ENCODE measurements around the gene MTNR1B. TPM values are rescaled to one million over a fixed set of nuclear protein-coding genes. Genes with fewer than 3 reads are reported as not detected.

Gene MTNR1B
- total and polyA plus RNA-seq, 2 donors (not counting 1 experiment from before 2014, with no cell fraction given) = not detected

- ChIA-PET POLR2A (no interaction called here), CTCF (no interaction called here)
- Histone ChIP-seq H3K79me2 (ENCODE audit: control insufficient read depth, insufficient read depth, low read length) (no peaks in the 10 kb centered on the region), H3K4me3 (ENCODE audit: control extremely low read depth in 1 of 5, extremely low read depth in 1 of 5, insufficient read depth in 1 of 5, low read depth in 2 of 5, low read length in 4 of 5) (no peak overlapping the region), H3K36me3 (replicated peaks in 1 of 2; ENCODE audit: control extremely low read depth in 1 of 2, control insufficient read depth in 1 of 2, extremely low read depth in 1 of 2, insufficient read depth in 2 of 2, low read length in 1 of 2) (no peaks in the 10 kb centered on the region), H3K9me3 (ENCODE audit: control extremely low read depth in 1 of 3, control insufficient read depth in 2 of 3, insufficient read depth in 1 of 3, low read length in 2 of 3) (no peaks in the 10 kb centered on the region), H2AFZ (ENCODE audit: insufficient read depth, low read depth, low read length, poor library complexity, severe bottlenecking) (no peak overlapping the region), H3K4me2 (replicated peaks; ENCODE audit: low read depth, low read length, poor library complexity, severe bottlenecking) (no peak overlapping the region), H3K27me3 (replicated peaks in 1 of 4; ENCODE audit: control extremely low read depth in 1 of 4, control insufficient read depth in 3 of 4, insufficient read depth in 4 of 4, low read length in 3 of 4) (no peaks in the 10 kb centered on the region), H3K27ac (ENCODE audit: low read length in 2 of 2) (no peak overlapping the region), H3K9ac (ENCODE audit: low read length) (no peak overlapping the region), H3K4me1 (ENCODE audit: control insufficient read depth in 2 of 2, insufficient read depth in 2 of 2, low read length in 2 of 2) (no peaks in the 10 kb centered on the region), H4K20me1 (ENCODE audit: control insufficient read depth, insufficient read depth, low read length, poor library complexity, severe bottlenecking) (no peaks in the 10 kb centered on the region)
- H3K4me1 Mint-ChIP-seq = no peaks in the 10 kb centered on the region
- intact Hi-C loops (cut with micrococcal nuclease) = no loop called here
- TF ChIP-seq EZH2 (IDR thresholded peaks at IDR 0.05; ENCODE audit: borderline replicate concordance, insufficient read depth, low read depth, low read length, poor library complexity, severe bottlenecking) (no peak), CTCF (IDR thresholded peaks at IDR 0.05) (no peak)
- H3K27ac Mint-ChIP-seq = no peak overlapping the region
- ATAC-seq (ENCODE audit: low read depth) (no peak), DNase-seq (no peak)
- no CpG with 5 or more reads among the region's 6 CpGs for WGBS (ENCODE audit: insufficient coverage)
- no peaks in the 10 kb centered on the region for H3K27me3 Mint-ChIP-seq
- no peaks in the 10 kb centered on the region for H3K9me3 Mint-ChIP-seq (ENCODE audit: insufficient read depth)
- H3K4me3 Mint-ChIP-seq = no peak overlapping the region
Observed at GRCh38 chr11:93028960-93029522, 59.6 kb downstream of the MTNR1B start.

GRCh38 chr11:93031386-93031785 lies 61.9 kb downstream of the MTNR1B start:
- DNase-seq (no peak), ATAC-seq (ENCODE audit: low read depth) (no peak)
- H3K27ac Mint-ChIP-seq = no peak overlapping the region
- Histone ChIP-seq H3K79me2 (ENCODE audit: control insufficient read depth, insufficient read depth, low read length) (no peaks in the 10 kb centered on the region), H3K27me3 (replicated peaks in 1 of 4; ENCODE audit: control extremely low read depth in 1 of 4, control insufficient read depth in 3 of 4, insufficient read depth in 4 of 4, low read length in 3 of 4) (no peaks in the 10 kb centered on the region), H3K4me1 (ENCODE audit: control insufficient read depth in 2 of 2, insufficient read depth in 2 of 2, low read length in 2 of 2) (no peaks in the 10 kb centered on the region), H3K4me3 (ENCODE audit: control extremely low read depth in 1 of 5, extremely low read depth in 1 of 5, insufficient read depth in 1 of 5, low read depth in 2 of 5, low read length in 4 of 5) (no peak overlapping the region), H3K9ac (ENCODE audit: low read length) (no peak overlapping the region), H2AFZ (ENCODE audit: insufficient read depth, low read depth, low read length, poor library complexity, severe bottlenecking) (no peak overlapping the region), H4K20me1 (ENCODE audit: control insufficient read depth, insufficient read depth, low read length, poor library complexity, severe bottlenecking) (no peaks in the 10 kb centered on the region), H3K9me3 (ENCODE audit: control extremely low read depth in 1 of 3, control insufficient read depth in 2 of 3, insufficient read depth in 1 of 3, low read length in 2 of 3) (no peaks in the 10 kb centered on the region), H3K4me2 (replicated peaks; ENCODE audit: low read depth, low read length, poor library complexity, severe bottlenecking) (no peak overlapping the region), H3K36me3 (replicated peaks in 1 of 2; ENCODE audit: control extremely low read depth in 1 of 2, control insufficient read depth in 1 of 2, extremely low read depth in 1 of 2, insufficient read depth in 2 of 2, low read length in 1 of 2) (no peaks in the 10 kb centered on the region), H3K27ac (ENCODE audit: low read length in 2 of 2) (no peak overlapping the region)
- intact Hi-C loops (cut with micrococcal nuclease) = no loop called here
- WGBS (ENCODE audit: insufficient coverage) = 100% methylated on average over 4 of the region's 8 CpGs
- H3K4me3 Mint-ChIP-seq = no peak overlapping the region
- no peak for TF ChIP-seq EZH2 (IDR thresholded peaks at IDR 0.05; ENCODE audit: borderline replicate concordance, insufficient read depth, low read depth, low read length, poor library complexity, severe bottlenecking)
- no peak for TF ChIP-seq CTCF (IDR thresholded peaks at IDR 0.05)
- H3K4me1 Mint-ChIP-seq = no peaks in the 10 kb centered on the region
- no peaks in the 10 kb centered on the region for H3K27me3 Mint-ChIP-seq
- CTCF ChIA-PET = no interaction called here
- no peaks in the 10 kb centered on the region for H3K9me3 Mint-ChIP-seq (ENCODE audit: insufficient read depth)
- POLR2A ChIA-PET = no interaction called here

Small RNA genes within 50 kb of the gene (small RNA-seq; reads per million reads assigned to genes)
- not detected for gene SNRPGP16 (ENCODE audit: insufficient read length, low read depth, low replicate concordance)

Other genes starting within 250 kb of the MTNR1B start
- gene SLC36A4, start 228.3 kb downstream of the MTNR1B start, total RNA-seq = 27.5 and 28.2 TPM in 2 replicates
- gene SLC36A4, start 228.3 kb downstream of the MTNR1B start, polyA plus RNA-seq = 8.6 and 15.0 TPM in 2 replicates

All from B cell (primary cell).